Upper lobe of right lung (tissue), 1 donor: ENCODE results near the gene RNASEH2A. TPM values are rescaled to one million over a fixed set of nuclear protein-coding genes. Genes with fewer than 3 reads are reported as not detected.
"Not testable (repeated sequence)": the region's sequence is repeated elsewhere in the genome, so short reads cannot be mapped to it uniquely, and the experiment has no call there.

Experiments used
- ATAC-seq: fragments of 200-7000 bp; cut with Tn5 transposase; one replicate; pipeline ENCODE4 v1.9.1; 2020; ENCODE audit warnings: mild to moderate bottlenecking, moderate library complexity
- DNase-seq: peaks from one replicate; pipeline ENCODE4 v3.0.0-alpha.2; 2020
- H3K27ac ChIP-seq: fragments of 200-600 bp; one replicate; pipeline ENCODE4 v1.8.0; 2022
- H3K27me3 ChIP-seq: fragments of 200-600 bp; one replicate; pipeline ENCODE4 v1.8.0; 2022; ENCODE audit warnings: mild to moderate bottlenecking
- H3K36me3 ChIP-seq: fragments of 200-600 bp; one replicate; pipeline ENCODE4 v1.8.0; 2022
- H3K4me1 ChIP-seq: fragments of 200-600 bp; one replicate; pipeline ENCODE4 v1.8.0; 2022
- H3K4me3 ChIP-seq: fragments of 200-600 bp; one replicate; pipeline ENCODE4 v1.8.0; 2022; ENCODE audit warnings: mild to moderate bottlenecking
- H3K9me3 ChIP-seq: fragments of 200-600 bp; one replicate; pipeline ENCODE4 v1.8.0; 2022
- intact Hi-C: fragments of 100-400 bp; cut with DNase I; formaldehyde crosslinking; loops from one replicate; pipeline ENCODE4 v1.11.0; 2022
- total RNA-seq: library from RNA; stranded (reverse); fragmentation: NEBNext Ultra II Directional; extraction: Animal tissue kit (Norgen Biotek cat#: 25700); gene quantifications from one replicate; pipeline ENCODE4 v1.2.1, GENCODE V29; 2021
- TF ChIP-seq, protein P1 (sequence below): fragments of 200-600 bp; IDR thresholded peaks from one replicate; pipeline ENCODE4 v1.8.0; 2022; ENCODE audit warnings: antibody characterized with exemption
- donor health status: DM: no; HTN: yes; CAD: no; lungs with severe emphysema.

RNASEH2A gene
- total RNA-seq, 1 donor from 2014 or later: 7.4 TPM

DNA sequence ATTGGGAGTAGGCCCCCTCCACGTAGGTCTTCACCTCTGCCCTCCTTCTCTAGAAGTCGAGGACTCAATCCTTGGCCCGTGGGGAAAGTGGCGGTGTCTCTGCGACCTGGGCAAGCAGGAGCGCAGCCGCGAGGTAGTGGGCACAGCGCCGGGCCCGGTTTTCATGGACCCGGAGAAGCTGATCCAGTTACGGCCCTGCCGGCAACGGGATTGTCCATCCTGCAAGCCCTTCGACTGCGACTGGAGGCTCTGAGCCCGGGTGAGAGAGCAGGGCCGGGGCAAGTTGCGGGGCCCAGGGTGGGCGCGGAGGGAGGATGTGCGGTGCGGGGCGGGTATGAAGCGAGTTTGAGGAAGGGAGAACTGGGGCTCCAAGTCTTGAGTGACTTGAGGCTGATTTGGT lies 2.3 kb upstream of the RNASEH2A start:
- TF ChIP-seq, protein P1, sequence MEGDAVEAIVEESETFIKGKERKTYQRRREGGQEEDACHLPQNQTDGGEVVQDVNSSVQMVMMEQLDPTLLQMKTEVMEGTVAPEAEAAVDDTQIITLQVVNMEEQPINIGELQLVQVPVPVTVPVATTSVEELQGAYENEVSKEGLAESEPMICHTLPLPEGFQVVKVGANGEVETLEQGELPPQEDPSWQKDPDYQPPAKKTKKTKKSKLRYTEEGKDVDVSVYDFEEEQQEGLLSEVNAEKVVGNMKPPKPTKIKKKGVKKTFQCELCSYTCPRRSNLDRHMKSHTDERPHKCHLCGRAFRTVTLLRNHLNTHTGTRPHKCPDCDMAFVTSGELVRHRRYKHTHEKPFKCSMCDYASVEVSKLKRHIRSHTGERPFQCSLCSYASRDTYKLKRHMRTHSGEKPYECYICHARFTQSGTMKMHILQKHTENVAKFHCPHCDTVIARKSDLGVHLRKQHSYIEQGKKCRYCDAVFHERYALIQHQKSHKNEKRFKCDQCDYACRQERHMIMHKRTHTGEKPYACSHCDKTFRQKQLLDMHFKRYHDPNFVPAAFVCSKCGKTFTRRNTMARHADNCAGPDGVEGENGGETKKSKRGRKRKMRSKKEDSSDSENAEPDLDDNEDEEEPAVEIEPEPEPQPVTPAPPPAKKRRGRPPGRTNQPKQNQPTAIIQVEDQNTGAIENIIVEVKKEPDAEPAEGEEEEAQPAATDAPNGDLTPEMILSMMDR: no peak
- intact Hi-C loops: no loop called here
- ATAC-seq: no peak

DNA sequence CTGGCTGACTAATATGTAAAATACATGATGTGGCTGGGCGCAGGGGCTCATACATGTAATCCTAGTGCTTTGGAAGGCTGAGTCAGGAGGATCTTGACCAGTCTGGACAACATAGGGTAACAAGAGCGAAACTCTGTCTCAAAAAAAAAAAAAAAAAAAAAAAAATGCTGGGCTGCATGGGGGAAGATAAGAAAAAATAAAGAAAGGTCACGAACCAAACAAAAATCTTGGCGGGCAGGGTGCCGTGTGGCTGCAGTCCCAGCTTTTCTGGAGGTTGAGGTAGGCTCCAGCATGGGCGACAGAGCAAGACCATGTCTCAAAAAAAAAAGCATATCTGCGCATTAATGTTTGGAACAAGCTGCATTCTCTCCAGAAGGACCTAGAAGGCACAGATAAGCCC lies 8.7 kb downstream of the RNASEH2A start:
- H3K9me3 ChIP-seq: no peaks in the 10 kb centered on the region
- ATAC-seq (no peak), DNase-seq (no peak)
- H3K27ac ChIP-seq: no peak overlapping the region
- no peaks in the 10 kb centered on the region for H3K4me1 ChIP-seq
- TF ChIP-seq, protein P1: no peak
- no peaks in the 10 kb centered on the region for H3K27me3 ChIP-seq
- peaks cover 14% of the 10 kb centered on the region for H3K36me3 ChIP-seq
- intact Hi-C loops: no loop called here
- H3K4me3 ChIP-seq: no peak overlapping the region

More for the DNA sequence above, 2.3 kb upstream of the RNASEH2A start:
- H3K27me3 ChIP-seq: no peaks in the 10 kb centered on the region
- H3K4me3 ChIP-seq: no peak overlapping the region
- H3K9me3 ChIP-seq: no peaks in the 10 kb centered on the region
- peaks cover 10% of the 10 kb centered on the region for H3K36me3 ChIP-seq
- no peak overlapping the region for H3K27ac ChIP-seq
- no peak for DNase-seq
- H3K4me1 ChIP-seq: peaks cover 22% of the 10 kb centered on the region

DNA sequence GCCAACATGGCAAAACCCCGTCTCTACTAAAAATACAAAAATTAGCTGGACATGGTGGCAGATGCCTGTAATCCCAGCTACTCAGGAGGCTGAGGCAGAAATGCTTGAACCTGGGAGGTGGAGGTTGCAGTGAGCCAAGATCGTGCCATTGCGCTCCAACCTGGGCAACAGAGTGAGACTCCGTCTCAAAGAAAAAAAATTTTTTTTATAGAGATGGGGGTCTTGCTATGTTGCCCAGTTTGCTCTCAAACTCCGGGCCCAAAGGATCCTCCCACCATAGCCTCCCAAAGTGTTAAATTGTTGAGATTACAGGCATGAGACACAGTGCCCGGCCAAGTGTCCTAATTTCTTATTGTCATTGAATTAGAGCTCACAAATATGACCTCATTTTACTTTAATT lies 10.8 kb downstream of the RNASEH2A start:
- H3K4me3 ChIP-seq, intact Hi-C loops, DNase-seq, H3K36me3 ChIP-seq, H3K27ac ChIP-seq, ATAC-seq, H3K27me3 ChIP-seq, H3K9me3 ChIP-seq, H3K4me1 ChIP-seq: not testable (repeated sequence)

DNA sequence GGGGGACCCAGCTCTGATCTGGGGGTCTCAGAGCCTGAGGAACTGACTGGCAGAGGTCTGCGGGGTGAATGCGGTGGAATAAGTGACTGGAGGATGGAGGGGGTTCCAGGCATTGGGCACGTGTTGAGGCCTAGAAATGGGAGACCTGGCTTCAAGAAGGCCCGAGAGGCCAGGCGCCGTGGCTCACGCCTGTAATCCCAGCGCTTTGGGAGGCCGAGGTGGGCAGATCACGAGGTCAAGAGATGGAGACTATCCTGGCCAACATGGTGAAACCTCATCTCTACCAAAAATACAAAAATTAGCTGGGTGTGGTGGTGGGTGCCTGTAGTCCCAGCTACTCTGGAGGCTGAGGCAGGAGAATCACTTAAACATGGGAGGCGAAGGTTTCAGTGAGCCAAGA lies 11.4 kb downstream of the RNASEH2A start:
- H3K27ac ChIP-seq, ATAC-seq, H3K4me3 ChIP-seq, H3K9me3 ChIP-seq, H3K4me1 ChIP-seq, DNase-seq, intact Hi-C loops, H3K27me3 ChIP-seq, H3K36me3 ChIP-seq: not testable (repeated sequence)

DNA sequence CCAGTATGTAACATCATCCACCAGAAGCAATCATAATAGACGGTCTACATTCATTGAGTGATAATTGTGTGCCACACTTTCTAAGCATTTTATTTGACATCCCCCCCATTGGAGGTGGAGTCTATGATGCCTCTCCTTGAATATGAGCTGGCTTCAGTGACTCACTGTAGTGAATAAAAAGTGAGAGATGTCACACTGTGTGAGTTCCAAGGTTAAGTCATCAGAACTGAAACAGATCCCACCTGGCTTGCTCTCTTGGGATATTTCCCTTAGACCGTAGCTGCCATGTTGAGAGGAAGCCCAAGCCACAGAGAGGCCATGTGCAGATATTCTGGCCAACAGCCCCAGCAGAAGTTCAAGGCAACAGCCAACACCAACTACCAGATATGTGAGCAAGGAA lies 15.4 kb downstream of the RNASEH2A start:
- DNase-seq: no peak
- Histone ChIP-seq H3K4me3 (no peak overlapping the region), H3K27ac (no peak overlapping the region), H3K9me3 (no peaks in the 10 kb centered on the region), H3K27me3 (peaks cover 26% of the 10 kb centered on the region), H3K4me1 (no peaks in the 10 kb centered on the region), H3K36me3 (no peaks in the 10 kb centered on the region)
- no peak for ATAC-seq
- TF ChIP-seq, protein P1: no peak
- intact Hi-C loops: no loop called here

DNA sequence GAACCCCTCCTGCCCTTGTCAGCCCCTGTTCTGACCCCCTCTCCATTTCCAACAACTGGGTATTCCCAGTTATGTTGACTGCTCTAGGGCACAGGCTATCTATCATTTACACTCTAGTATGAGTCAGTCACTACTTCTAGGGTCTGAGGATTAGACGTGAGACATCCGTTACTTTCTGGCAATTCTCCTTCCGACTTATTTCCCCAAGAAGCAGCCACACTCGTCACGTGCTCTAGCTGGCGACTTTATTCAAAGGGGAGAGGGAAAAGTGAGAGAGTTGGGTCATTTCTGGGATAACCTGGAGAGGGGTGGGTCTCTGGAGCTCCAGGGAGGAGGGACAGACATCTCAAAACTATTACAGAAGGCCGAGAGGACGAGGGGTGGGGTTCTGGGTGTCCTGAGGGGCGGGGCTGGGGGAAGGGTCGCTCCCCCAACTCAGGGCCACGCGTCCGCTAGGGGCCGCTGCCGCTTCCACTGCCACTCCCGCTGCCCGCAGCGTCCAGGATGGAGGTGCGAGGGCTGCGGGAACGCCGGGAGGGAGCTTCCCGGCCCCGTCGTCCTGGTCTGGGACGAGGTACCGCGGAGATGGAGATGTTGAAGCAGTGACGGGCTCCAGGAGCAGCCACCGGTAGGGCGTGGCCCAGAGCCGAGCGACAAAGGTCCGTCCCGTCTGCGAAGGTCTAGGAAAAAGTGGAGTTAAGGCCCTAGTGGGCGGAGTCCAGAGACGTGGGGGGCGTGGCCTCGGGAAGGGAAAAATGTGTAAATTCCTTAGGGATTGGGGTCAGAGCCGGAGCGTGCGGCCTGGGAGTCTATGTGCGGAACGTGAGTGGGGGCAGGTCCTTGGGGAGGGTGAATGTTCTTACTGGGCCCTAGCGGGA lies 19.1 kb downstream of the RNASEH2A start:
- peaks cover 6% of the 10 kb centered on the region for H3K4me1 ChIP-seq
- no peak for DNase-seq
- H3K36me3 ChIP-seq: no peaks in the 10 kb centered on the region
- no peak overlapping the region for H3K27ac ChIP-seq
- intact Hi-C loops: no loop called here
- TF ChIP-seq, protein P1: peak; percentile 28
- H3K27me3 ChIP-seq: peaks cover 61% of the 10 kb centered on the region
- peak; percentile 57 for ATAC-seq
- H3K9me3 ChIP-seq: no peaks in the 10 kb centered on the region
- no peak overlapping the region for H3K4me3 ChIP-seq
